GM10847 (cell line): Measurements from ENCODE around the gene COX17.

Experiments used
- POLR2A ChIP-seq: IDR thresholded peaks from 2 replicates; pipeline ENCODE4 v1.6.1; 2011; ENCODE audit not compliant: insufficient read length; ENCODE audit errors: extremely low read depth

Gene COX17

DNA sequence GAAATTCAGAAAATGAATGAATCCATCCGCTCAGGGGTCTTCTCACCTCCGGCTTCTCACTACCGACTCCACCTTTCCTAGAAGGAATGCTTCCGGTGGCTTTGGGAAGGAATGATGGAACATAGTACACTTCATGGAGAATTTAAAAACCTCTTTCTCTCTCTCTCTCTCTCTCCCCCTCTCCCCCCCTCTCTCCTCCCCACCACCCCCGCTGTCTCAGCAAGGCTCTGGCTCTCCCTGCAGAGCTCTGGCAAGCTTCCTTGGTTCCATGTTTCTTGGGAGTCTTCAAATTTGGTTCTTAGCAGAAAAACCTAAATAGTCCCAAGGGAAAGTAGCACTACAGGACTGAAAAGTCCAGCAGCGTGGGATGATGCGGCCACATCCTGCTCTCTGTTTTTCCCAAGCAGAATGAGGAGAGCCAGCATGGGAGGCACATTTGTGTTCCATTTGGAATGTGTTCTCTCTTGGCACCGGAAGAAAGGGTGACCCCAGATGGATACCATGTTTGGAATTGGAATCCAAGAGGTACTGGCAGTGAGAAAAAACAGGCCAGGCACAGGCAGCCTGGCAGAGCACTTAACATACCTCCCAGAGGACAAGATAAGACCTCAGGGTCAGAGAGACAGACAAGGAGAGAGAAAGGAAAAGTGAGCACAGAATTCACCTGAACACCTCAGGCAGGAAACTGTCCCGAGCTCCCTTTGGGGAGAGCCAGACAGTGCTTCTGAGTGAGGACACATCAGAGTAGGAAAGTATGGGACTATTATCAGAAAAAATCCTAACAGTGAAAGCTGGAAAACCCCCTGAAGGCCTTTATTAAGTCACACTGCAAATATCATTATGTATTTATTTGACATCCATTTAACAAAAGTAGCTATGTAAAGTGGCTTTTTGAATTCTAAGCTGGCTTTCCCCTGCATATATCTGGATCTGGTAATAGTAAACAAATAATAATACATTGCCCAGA, 16.4 kb downstream of the COX17 start, which contains the start of gene POPDC2:
POPDC2 (minus strand) TSS at position 116 of the 967 bp plus-strand sequence. CDS start 166 bp downstream, outside the sequence.
- TF ChIP-seq POLR2A: no peak

DNA sequence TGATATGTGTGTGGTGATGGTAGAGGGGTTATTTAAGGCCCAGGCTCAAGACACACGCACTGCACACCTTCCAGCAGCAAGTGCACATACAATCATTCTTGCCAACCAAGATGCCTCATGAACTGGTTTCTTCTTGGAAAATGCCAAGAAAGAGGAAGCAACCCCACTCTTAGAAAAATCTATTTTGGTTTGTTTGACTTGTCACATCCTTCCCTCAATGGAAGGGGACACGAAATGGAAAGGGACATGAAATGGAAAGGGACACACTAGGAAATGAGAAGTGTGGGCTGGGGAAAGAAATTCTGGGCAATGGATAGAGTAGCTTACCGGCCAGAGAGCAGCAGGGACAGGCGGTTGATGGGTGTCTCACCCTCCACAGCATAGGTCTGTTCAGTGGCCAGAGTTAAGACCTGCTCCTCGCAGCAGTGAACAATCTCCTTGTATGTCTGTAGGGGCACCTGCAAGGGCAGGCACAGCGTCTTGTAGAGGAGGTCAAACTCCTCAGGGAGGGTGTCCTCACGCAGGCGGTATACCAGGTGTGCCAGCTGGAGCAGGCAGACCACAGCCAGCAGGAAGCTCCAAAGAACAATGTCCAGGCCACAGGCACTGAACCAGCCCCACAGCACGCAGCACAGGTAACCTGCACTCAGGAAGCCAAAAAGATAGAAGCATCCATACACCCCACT, 17.5 kb downstream of the COX17 start:
- no peak for TF ChIP-seq POLR2A

DNA sequence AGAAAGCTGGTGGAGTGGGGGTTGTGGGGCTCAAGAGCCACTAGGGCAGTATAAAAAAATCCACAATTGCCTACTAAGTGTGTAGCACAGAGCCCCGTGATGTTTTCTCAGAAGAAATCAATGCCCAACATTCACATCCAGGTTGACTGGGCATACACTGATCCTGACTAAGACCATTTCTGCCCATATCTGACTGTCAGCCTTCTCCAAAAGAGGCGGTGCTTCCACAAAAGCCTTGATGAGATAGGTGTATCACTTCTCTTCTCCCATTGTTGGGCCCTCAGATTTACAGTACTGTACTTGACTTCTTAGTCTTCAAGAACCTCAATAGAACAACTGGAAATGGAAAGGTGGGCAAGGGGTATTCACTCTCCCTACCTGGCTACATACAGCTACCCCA, 18.2 kb downstream of the COX17 start:
- TF ChIP-seq POLR2A: no peak

DNA sequence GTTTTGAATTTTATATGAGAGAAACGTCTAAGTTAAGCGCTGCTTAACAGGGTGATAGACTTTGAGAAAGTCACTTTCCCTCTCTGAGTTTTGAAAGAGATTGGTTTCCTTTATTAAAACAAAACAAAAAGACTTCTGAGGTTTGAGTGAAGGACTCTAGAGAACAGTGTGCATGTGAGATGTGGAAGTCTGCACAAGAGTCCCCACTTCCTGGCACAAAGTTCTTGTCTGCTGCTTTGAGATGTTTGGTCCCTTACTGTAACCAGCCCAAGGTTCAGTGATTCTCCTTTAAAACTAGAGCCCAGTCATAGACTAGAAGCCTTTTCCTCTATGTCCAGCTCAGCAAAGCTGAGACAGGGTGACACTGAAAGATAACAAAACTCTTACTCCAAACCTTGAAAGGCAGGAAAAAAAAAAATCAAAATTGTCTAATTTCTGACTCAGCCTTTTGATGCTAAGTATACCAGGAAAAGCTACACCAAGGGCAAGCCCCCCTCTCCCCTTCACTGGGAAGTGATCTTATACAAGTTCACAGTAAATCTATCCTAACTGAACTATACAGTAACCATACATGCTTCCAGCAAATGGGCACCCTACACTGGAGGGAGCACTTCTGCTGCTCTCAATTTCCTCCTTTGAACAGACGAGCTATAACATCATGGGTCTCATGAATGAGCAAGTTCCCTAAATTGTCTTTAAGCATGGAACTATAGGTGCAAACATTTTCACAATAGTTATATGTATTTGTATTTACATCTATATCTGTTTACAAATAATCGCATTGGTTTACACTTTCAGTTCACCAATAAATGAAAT, 19.1 kb downstream of the COX17 start:
- no peak for TF ChIP-seq POLR2A

DNA sequence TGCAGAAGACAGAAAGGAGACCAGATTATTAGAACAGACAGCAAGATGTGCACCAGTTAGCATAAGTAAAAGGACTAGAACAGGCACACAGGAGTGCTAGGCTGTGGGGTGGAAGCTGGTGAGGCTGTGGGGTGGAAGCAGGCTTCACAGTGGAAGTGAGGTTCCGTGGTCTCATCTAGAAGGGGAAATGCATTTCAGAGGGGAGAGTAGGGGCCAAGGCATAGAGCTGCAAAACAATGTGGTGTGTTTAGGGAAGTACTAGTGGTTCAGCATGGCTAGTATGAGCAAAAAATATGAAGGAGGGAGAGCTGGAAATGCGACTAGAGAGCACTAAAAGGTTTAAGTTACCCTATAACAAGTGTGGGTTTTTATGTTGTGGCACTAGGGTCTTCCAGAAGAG, 23.3 kb downstream of the COX17 start:
- no peak for TF ChIP-seq POLR2A

DNA sequence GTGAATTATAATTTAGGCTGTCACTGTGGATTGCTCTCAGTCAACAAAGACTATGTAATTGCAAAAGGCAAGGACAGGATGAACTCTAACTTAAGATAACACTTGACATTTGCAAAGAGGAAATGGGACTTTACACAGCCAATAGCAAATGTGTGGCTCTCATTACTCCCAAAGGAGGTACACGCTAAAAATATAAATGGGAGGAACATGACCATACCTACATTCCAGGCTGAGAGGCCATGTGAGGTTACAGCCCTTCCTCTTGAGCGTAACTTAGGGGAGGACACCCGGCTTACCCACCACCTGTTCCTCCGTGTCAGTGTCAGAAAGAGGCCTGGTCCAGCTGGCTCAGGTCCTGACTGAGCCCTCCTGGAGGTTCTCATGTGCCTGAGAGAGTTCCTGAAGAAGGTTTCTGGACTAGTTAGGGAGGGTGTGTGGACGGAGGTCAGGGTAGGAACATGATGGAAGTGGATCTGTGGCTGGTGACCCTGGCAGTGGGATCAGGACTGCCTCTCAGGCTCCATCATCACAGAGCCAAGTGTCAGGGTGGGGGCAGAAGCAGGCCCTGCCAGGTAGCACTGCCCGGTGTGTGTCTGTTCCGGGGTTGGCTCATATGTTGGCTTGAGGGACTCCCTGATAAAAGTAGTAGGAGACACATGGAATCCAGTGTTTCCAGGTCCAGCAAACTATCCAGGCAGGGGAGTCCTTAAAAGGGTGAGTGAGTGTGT, 24.7 kb downstream of the COX17 start:
- TF ChIP-seq POLR2A: no peak

DNA sequence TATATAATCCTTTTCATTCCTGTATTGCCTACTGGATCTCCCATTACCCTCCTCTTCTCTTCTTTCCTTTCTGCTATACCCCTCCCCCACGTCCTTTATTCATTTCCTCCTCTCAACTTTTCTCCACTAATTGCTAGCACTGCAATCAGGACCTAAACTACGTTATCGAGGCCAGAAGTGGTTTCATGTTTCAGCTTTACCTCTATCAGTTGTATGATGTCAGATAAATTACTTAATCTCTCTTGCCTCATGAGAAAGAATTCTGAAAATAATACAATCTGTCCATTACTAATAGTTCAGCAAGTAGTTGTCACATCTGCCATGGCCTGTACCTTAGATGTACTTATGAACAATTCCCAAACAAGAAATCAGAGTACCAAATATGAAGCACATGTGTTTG, 27.4 kb downstream of the COX17 start:
- TF ChIP-seq POLR2A: no peak

DNA sequence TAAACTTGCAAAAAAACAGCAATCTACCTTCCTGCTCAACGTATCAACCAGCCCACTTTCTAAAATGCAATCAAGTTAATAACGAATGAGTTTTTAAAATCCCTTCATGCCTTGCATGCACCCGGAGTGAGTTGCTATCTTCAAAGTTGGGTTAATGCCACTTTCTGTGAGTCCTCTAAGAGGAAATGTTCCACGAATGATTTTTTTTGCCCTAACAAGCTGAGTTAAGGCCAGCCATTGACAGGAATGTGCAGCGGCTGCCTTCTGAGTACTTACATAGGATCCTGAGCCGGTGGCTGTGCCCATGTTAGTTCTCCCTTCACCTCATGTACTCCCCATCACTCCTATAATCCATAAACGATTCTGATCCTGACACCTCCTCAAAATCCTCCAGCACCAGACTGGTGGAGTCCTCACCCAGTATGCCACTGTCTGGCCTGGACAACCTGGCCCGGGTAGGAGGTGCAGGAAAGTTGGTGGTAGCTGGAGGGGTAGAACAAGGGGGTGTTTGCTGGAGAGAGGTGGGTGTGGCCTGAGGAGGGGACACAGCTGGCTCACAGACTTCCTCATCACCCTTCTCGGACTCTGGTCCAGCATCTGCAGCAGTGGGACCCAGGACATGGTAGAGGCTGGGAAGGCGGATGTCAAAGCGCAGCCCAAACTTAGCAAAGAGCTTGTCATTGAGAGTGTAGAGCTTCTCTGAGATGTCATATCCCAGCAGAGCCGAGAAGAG, 29.2 kb downstream of the COX17 start:
- no peak for TF ChIP-seq POLR2A

DNA sequence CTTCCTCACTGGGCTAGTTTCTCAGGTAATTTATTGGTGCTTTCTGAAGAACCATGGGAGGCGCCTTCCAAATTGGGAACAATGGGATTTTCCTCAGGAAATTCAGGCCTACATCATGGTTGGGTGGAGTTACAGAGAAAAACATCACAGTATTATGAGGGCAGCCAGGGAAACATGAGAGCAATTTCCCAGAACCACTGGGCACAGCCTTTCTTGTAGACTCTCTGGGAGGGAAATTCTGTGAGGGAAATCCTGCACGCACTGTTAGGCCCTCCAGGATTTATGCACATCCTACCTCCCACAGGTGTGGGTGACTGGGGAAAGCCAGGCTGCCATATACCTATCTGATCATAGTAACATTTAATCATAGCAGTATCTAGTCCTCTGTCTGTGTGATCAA, 30.0 kb downstream of the COX17 start:
- no peak for TF ChIP-seq POLR2A

DNA sequence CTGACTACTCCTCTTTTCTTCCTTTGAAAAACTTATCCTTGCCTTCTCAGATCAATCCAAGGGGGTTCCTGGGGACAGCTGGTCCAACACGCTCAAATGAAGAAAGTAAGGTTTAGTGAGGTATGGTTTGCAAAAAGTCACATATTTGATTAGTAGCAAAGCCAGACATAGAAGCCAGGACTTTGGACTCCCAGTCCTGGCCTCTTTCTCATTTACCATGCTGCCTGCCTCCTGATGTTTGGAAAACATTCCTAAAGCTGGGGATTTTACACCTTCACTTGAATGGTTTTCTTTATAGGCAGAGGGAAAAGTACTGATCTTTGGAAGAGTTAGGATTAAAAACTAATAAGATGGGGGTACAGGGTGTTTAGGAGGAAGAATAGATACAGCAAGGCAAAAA, 31.4 kb downstream of the COX17 start:
- TF ChIP-seq POLR2A: no peak

DNA sequence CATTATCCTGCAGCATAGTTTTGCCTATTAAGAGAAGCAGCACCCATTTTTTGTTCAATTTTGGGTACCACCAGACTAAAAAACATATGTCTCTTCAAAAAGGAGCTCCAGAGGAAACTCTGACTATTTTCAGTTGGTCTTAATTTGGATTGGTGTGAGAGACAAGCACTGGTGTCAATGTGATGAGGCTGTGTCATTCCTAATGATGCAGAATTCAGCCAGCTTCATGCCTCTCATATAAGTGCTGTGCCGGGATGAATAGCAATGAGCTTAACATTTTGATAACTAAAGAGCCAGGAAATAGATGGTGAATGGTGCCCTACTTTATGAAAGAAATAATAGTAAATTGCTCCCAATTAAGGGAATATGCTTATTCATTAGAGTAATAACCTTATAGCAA, 32.7 kb downstream of the COX17 start:
- TF ChIP-seq POLR2A: no peak

DNA sequence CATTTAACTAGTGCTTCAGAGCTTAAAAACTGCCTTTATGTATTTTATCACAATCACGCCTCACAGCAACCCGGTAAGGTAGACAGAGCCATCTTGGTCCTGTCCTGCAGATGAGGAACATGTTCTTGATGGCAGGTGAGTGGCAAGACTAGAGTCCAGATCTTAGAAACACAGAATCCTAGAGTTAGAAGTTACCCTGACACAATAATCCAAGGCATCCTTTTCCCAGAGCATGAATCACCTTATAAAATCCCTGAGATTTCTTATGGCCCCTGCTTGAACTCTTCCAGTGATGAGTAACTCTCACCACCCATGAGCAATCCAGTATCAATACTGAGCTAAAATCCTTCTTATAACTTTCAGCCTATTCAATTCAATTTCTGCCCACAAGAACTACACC, 33.7 kb downstream of the COX17 start:
- no peak for TF ChIP-seq POLR2A

DNA sequence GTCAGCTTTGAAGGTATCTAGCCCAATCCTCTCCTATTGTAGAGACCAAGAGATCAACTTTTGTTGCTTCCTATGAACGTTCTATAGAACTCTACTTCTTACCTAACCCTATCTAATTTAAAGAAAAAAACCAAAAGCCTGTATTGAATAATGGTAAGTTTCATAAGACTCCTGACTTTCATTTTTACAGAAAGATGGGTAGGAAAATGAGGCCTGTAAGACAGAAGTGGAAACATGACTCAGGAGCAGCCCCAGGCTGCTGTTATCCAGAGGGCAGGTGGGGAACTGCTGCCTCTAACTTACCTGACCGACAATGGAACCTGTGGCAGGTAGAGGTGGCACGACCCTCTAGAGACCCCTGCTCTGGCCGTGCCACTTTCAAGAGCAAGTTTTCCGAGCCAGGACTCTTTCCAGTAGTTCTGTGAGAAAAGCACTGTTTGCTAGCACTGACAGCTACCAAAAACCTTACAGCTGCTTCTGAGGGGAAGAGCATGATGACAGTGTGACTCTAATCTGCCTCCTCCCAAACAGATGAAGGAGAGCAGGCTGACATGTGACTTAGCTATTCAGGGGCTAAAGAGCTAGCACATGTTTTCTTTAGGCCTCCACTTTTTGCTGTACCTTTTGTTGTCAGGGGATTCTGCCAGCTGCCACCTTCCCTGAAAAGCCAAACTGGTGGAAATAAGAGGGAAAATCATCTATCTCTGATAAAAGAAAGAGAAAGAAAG, 34.3 kb downstream of the COX17 start:
- TF ChIP-seq POLR2A: no peak
